Stimulated activated naive CD8-positive, alpha-beta T cell treated with anti-CD3 and anti-CD28 coated beads, Interleukin-15, amount 100 ng/mL, for 72 hours (primary cell): Measurements from ENCODE around the gene CRTC2.
A peak's percentile ranks its signal among the peaks of the same experiment; 100 is the strongest.
"Not testable (repeated sequence)": the region's sequence is repeated elsewhere in the genome, so short reads cannot be mapped to it uniquely, and the experiment has no call there.

Experiments used
- ATAC-seq: fragments of 150-1000 bp; cut with Tn5 transposase; 2 replicates; pipeline ENCODE4 v1.10.0; 2021; ENCODE audit warnings: mild to moderate bottlenecking, moderate library complexity
- DNase-seq, 2 donors: peaks; one replicate each; pipeline ENCODE4 v3.0.0; 2021 to 2022
- H3K27ac Mint-ChIP-seq, 2 donors: one replicate each; pipeline ENCODE4 v1.8.0; 2022; ENCODE audit warnings: mild to moderate bottlenecking in 2 of 2, mixed read lengths in 2 of 2, moderate library complexity in 2 of 2
- H3K27me3 Mint-ChIP-seq: one replicate; pipeline ENCODE4 v1.8.0; 2022; ENCODE audit warnings: mixed read lengths
- H3K4me1 Mint-ChIP-seq: one replicate; pipeline ENCODE4 v1.8.0; 2022; ENCODE audit warnings: mild to moderate bottlenecking, mixed read lengths
- H3K4me3 Mint-ChIP-seq, 2 donors: one replicate each; pipeline ENCODE4 v1.8.0; 2022; ENCODE audit warnings: mild to moderate bottlenecking in 2 of 2, mixed read lengths in 2 of 2, moderate library complexity in 1 of 2
- H3K9me3 Mint-ChIP-seq, 2 donors: one replicate each; pipeline ENCODE4 v1.8.0; 2022; ENCODE audit warnings: mixed read lengths in 2 of 2

Gene CRTC2

DNA sequence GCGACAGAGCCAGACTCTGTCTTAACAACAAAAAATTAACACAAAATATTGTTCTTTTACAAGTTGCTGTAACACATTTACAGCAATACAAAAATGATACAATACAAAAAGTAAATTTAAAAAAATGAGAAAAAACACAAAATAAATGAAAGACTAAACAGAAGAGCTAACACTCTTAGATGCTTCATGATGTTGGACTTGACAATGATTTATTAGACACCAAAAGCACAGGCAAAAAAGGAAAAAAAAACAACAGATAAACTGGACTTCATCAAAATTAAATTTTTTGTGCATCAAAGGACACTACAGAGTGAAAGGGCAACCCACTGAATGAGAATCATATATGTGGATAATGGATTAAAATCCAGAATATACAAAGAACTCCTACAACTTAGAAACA is 52.0 kb downstream of the CRTC2 start:
- ATAC-seq (no peak), DNase-seq (no peak)
- Mint-ChIP-seq H3K4me3 (no peak overlapping the region), H3K9me3 (no peaks in the 10 kb centered on the region), H3K27me3 (no peaks in the 10 kb centered on the region), H3K4me1 (peaks cover 49% of the 10 kb centered on the region), H3K27ac (peak overlapping the region in 1 of 2 donors; percentile 23)

DNA sequence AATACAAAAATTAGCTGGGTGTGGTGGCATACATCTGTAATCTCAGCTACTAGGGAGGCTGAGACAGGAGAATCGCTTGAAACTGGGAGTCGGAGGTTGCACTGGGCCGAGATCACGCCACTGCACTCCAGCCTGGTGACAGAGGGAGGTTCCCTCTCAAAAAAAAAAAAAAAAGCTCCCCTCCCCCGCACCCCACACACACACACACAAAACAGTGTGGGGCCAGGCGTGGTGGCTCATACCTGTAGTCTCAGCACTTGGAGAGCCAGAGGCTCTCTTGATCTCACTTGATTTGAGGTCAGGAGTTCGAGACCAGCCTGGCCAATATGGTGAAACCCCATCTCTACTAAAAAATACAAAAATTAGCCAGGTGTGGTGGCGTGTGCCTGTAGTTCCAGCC is 52.5 kb downstream of the CRTC2 start:
- ATAC-seq = peak; percentile 52
- peak overlapping the region in 1 of 2 donors; percentile 23 for H3K27ac Mint-ChIP-seq

DNA sequence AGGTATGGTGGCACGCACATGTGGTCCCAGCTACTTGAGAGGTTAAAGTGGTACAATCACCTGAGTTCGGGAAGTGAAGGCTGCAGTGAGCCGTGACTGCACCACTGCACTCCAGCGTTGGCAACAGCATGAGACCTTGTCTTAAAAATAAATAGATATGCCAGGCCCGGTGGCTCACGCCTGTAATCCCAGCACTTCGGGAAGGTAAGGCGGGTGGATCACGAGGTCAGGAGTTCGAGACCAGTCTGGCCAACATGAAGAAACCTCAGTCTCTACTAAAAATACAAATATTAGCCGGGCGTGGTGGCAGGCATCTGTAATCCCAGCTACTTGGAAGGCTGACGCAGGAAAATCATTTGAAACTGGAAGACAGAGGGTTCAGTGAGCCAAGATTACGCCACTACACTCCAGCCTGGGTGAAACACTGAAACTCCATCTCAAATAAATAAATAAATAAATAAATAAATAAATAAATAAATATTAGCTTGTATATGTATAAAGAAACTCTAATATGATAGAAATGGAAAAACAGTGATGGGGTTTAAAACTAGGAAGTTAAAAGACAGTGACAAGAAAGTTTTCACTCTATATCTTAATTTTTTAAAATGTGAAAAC is 54.5 kb downstream of the CRTC2 start:
- no peak for ATAC-seq
- Mint-ChIP-seq H3K4me1 (peaks cover 43% of the 10 kb centered on the region), H3K9me3 (no peaks in the 10 kb centered on the region), H3K4me3 (no peak overlapping the region), H3K27ac (no peak overlapping the region), H3K27me3 (no peaks in the 10 kb centered on the region)
- DNase-seq = no peak

More for the DNA sequence above, 52.5 kb downstream of the CRTC2 start:
- H3K27me3 Mint-ChIP-seq, DNase-seq, H3K9me3 Mint-ChIP-seq: not testable (repeated sequence)
- H3K4me3 Mint-ChIP-seq = peak overlapping the region in 1 of 2 donors; percentile 15
- peaks cover 44% of the 10 kb centered on the region for H3K4me1 Mint-ChIP-seq

DNA sequence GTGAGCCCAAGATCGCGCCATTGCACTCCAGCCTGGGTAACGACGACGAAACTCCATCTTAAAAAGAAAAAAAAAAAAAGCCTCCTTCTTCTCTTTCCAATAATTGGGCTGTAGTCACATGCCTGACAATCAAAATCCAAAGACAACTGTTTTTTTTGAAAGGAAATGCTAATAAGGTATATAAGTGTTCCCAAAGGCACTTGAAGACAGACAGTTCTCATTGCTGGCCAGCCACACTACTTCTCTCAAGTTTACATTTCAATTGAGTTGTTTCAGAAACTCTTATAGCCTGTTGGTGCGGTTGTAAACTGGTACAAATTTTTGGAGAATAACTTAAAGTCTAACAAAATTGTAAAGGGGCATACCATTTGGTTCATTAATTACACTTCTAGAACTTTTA is 58.9 kb downstream of the CRTC2 start:
- H3K9me3 Mint-ChIP-seq = no peaks in the 10 kb centered on the region
- H3K4me1 Mint-ChIP-seq = peaks cover 18% of the 10 kb centered on the region
- no peak for ATAC-seq
- H3K27ac Mint-ChIP-seq = no peak overlapping the region
- H3K27me3 Mint-ChIP-seq = no peaks in the 10 kb centered on the region
- DNase-seq = no peak
- H3K4me3 Mint-ChIP-seq = no peak overlapping the region
